ENCODE measurements around the gene LTBP4. TPM values are rescaled to one million over a fixed set of nuclear protein-coding genes. Genes with fewer than 3 reads are reported as not detected.

The LTBP4 gene
- total RNA-seq, 1 experiment from 2014 or later: 30.8 TPM

GRCh38 chr19:40613690-40614621 is 12.8 kb downstream of the LTBP4 start:
- Mint-ChIP-seq H3K4me3 (ENCODE audit: unreplicated experiment) (peak overlapping the region; percentile 97), H3K36me3 (ENCODE audit: insufficient read depth, unreplicated experiment) (peaks cover 25% of the 10 kb centered on the region), H3K9me3 (ENCODE audit: unreplicated experiment) (no peaks in the 10 kb centered on the region), H3K4me1 (ENCODE audit: low read depth, unreplicated experiment) (peaks cover 24% of the 10 kb centered on the region), H3K27ac (ENCODE audit: unreplicated experiment) (peak overlapping the region; percentile 97), H3K27me3 (ENCODE audit: insufficient read depth, unreplicated experiment) (no peaks in the 10 kb centered on the region)
- Histone ChIP-seq H3K36me3 (ENCODE audit: control insufficient read depth, insufficient read depth, low read length) (no peaks in the 10 kb centered on the region), H3K4me1 (peaks cover 9% of the 10 kb centered on the region), H3K4me3 (ENCODE audit: low read depth, low read length) (peak overlapping the region; percentile 71), H3K9me3 (no peaks in the 10 kb centered on the region), H3K27me3 (replicated peaks; ENCODE audit: control insufficient read depth, insufficient read depth, low read length) (no peaks in the 10 kb centered on the region)
- intact Hi-C loops (cut with micrococcal nuclease; ENCODE audit: unreplicated experiment): loop anchor here (1.0 kb wide), 1 partner anchor 11 kb away; no protein-coding TSS in a partner anchor
- DNase-seq: peak; percentile 89 to 92
- CTCF ChIA-PET: interaction anchor here (0.5 to 2.6 kb wide), 7 partner anchors 9 to 1771 kb away, joined by 3 to 13 read pairs (median 3); no protein-coding TSS in a partner anchor
- no TSS peak for BruUV-seq (replicated peaks)
- POLR2A ChIA-PET: no interaction called here
- TF ChIP-seq CTCF (IDR thresholded peaks at IDR 0.05; ENCODE audit: insufficient read depth in 1 of 2, low read depth in 1 of 2, low read length in 1 of 2, severe bottlenecking in 1 of 2, unreplicated experiment in 1 of 2): no peak

GRCh38 chr19:40614622-40615411 is 13.6 kb downstream of the LTBP4 start:
- H3K27ac Mint-ChIP-seq (ENCODE audit: unreplicated experiment): peak overlapping the region; percentile 97
- CTCF ChIA-PET: interaction anchor here (0.5 to 2.6 kb wide), 7 partner anchors 9 to 1770 kb away, joined by 3 to 13 read pairs (median 3); no protein-coding TSS in a partner anchor
- H3K9me3 Mint-ChIP-seq (ENCODE audit: unreplicated experiment): no peaks in the 10 kb centered on the region
- no peaks in the 10 kb centered on the region for H3K9me3 ChIP-seq
- peak; percentile 90 to 94 for DNase-seq
- intact Hi-C loops (cut with micrococcal nuclease; ENCODE audit: unreplicated experiment): loop anchor here (1.0 kb wide), 1 partner anchor 12 kb away; no protein-coding TSS in a partner anchor
- no TSS peak for BruUV-seq (replicated peaks)
- no peak for TF ChIP-seq CTCF (IDR thresholded peaks at IDR 0.05; ENCODE audit: insufficient read depth in 1 of 2, low read depth in 1 of 2, low read length in 1 of 2, severe bottlenecking in 1 of 2, unreplicated experiment in 1 of 2)
- H3K4me3 ChIP-seq (ENCODE audit: low read depth, low read length): peak overlapping the region; percentile 71
- POLR2A ChIA-PET: no interaction called here
- no peaks in the 10 kb centered on the region for H3K27me3 Mint-ChIP-seq (ENCODE audit: insufficient read depth, unreplicated experiment)
- H3K4me1 Mint-ChIP-seq (ENCODE audit: low read depth, unreplicated experiment): peaks cover 22% of the 10 kb centered on the region
- H3K27me3 ChIP-seq (replicated peaks; ENCODE audit: control insufficient read depth, insufficient read depth, low read length): no peaks in the 10 kb centered on the region
- peaks cover 9% of the 10 kb centered on the region for H3K4me1 ChIP-seq
- H3K36me3 Mint-ChIP-seq (ENCODE audit: insufficient read depth, unreplicated experiment): peaks cover 25% of the 10 kb centered on the region
- no peaks in the 10 kb centered on the region for H3K36me3 ChIP-seq (ENCODE audit: control insufficient read depth, insufficient read depth, low read length)
- peak overlapping the region; percentile 97 for H3K4me3 Mint-ChIP-seq (ENCODE audit: unreplicated experiment)

- H3K4me1 Mint-ChIP-seq (ENCODE audit: low read depth, unreplicated experiment): peaks cover 14% of the 10 kb centered on the region
- no TSS peak for BruUV-seq (replicated peaks)
- no peak overlapping the region for H3K27ac Mint-ChIP-seq (ENCODE audit: unreplicated experiment)
- peaks cover 25% of the 10 kb centered on the region for H3K36me3 Mint-ChIP-seq (ENCODE audit: insufficient read depth, unreplicated experiment)
- ChIA-PET POLR2A (no interaction called here), CTCF (interaction anchor here (1.6 kb wide), 1 partner anchor 12 kb away, joined by 7 read pairs; no protein-coding TSS in a partner anchor)
- no peak overlapping the region for H3K4me3 Mint-ChIP-seq (ENCODE audit: unreplicated experiment)
- no peaks in the 10 kb centered on the region for H3K27me3 Mint-ChIP-seq (ENCODE audit: insufficient read depth, unreplicated experiment)
- DNase-seq: no peak
- no peak for TF ChIP-seq CTCF (IDR thresholded peaks at IDR 0.05; ENCODE audit: insufficient read depth in 1 of 2, low read depth in 1 of 2, low read length in 1 of 2, severe bottlenecking in 1 of 2, unreplicated experiment in 1 of 2)
- intact Hi-C loops (cut with micrococcal nuclease; ENCODE audit: unreplicated experiment): no loop called here
- Histone ChIP-seq H3K4me1 (peaks cover 4% of the 10 kb centered on the region; the same call in 1 of the 2 replicates), H3K9me3 (no peaks in the 10 kb centered on the region), H3K36me3 (ENCODE audit: control insufficient read depth, insufficient read depth, low read length) (no peaks in the 10 kb centered on the region), H3K4me3 (ENCODE audit: low read depth, low read length) (no peak overlapping the region), H3K27me3 (replicated peaks; ENCODE audit: control insufficient read depth, insufficient read depth, low read length) (no peaks in the 10 kb centered on the region)
- no peaks in the 10 kb centered on the region for H3K9me3 Mint-ChIP-seq (ENCODE audit: unreplicated experiment)
These were observed 15.0 kb downstream of the LTBP4 start for GRCh38 chr19:40616178-40616577.
